SK-N-SH (cell line): ENCODE measurements around the gene CSTB. TPM values are rescaled to one million over a fixed set of nuclear protein-coding genes. Genes with fewer than 3 reads are reported as not detected.
"Not testable (repeated sequence)": the region's sequence is repeated elsewhere in the genome, so short reads cannot be mapped to it uniquely, and the experiment has no call there.

Source experiments
- CTCF ChIA-PET: fragments of 300-600, 350-600 bp; formaldehyde crosslinking; extraction: SDS; loops from one replicate; lab custom pipeline; 2021; lab: Yijun Ruan, JAX
- POLR2A ChIA-PET: fragments of 350-600 bp; sonication (Branson Sonifier 250); formaldehyde crosslinking; extraction: SDS; loops from one replicate; lab custom pipeline; 2020; ENCODE audit warnings: antibody characterized with exemption, inconsistent platforms; lab: Yijun Ruan, JAX
- DNase-seq: peaks from one replicate; pipeline ENCODE4 v3.0.0; 2012
- H2AFZ ChIP-seq: fragments of 200-600 bp; sonication (generic); 2 replicates; pipeline ENCODE4 v1.8.1; 2016; ENCODE audit warnings: antibody characterized with exemption, mild to moderate bottlenecking, low read depth
- H3F3A ChIP-seq: fragments of 200-600 bp; sonication (generic); replicated peaks from 2 replicates; pipeline ENCODE3; 2016; ENCODE audit warnings: antibody characterized with exemption, mild to moderate bottlenecking; ENCODE audit not compliant: insufficient read depth
- H3K27ac ChIP-seq, 2 experiments: fragments of 200-500 bp in 1 of 2; fragments of 200-600 bp in 1 of 2; sonication (Bioruptor generic) in 1 of 2; sonication (generic), shearing (Covaris generic) in 1 of 2; 2 replicates each; pipeline versions ENCODE4 v1.5.1 to v1.6.1; 2014 to 2016; ENCODE audit warnings: low read depth in 2 of 2, inconsistent platforms in 1 of 2, low read length in 1 of 2, mild to moderate bottlenecking in 1 of 2, mixed read lengths in 1 of 2
- H3K27me3 ChIP-seq: fragments of 200-600 bp; sonication (generic), shearing (Covaris generic); 2 replicates; pipeline ENCODE4 v1.6.1; 2016; ENCODE audit warnings: mixed run types; ENCODE audit not compliant: insufficient read depth
- H3K36me3 ChIP-seq, 2 experiments: fragments of 200-500 bp in 1 of 2; fragments of 200-600 bp in 1 of 2; sonication (Bioruptor generic) in 1 of 2; sonication (generic) in 1 of 2; replicated peaks in 1 of 2; 2 replicates each; pipeline versions ENCODE3 to v1.5.1; 2014 to 2016; ENCODE audit warnings: low read length in 1 of 2, mild to moderate bottlenecking in 1 of 2; ENCODE audit not compliant: insufficient read depth in 2 of 2, control insufficient read depth in 1 of 2
- H3K4me1 ChIP-seq, 2 experiments: fragments of 200-500 bp in 1 of 2; fragments of 200-600 bp in 1 of 2; sonication (Bioruptor generic) in 1 of 2; sonication (generic), shearing (Covaris generic) in 1 of 2; 2 replicates each; pipeline versions ENCODE4 v1.5.1 to v1.6.1; 2014 to 2016; ENCODE audit warnings: low read depth in 1 of 2, low read length in 1 of 2, mixed run types in 1 of 2; ENCODE audit not compliant: insufficient read depth in 2 of 2, control insufficient read depth in 1 of 2
- H3K4me2 ChIP-seq: fragments of 200-600 bp; sonication (generic), shearing (Covaris generic); 2 replicates; pipeline ENCODE4 v1.6.1; 2017; ENCODE audit warnings: mixed run types
- H3K4me3 ChIP-seq, 2 experiments: fragments of 200-500 bp in 1 of 2; fragments of 200-600 bp in 1 of 2; sonication (Bioruptor generic) in 1 of 2; sonication (generic), shearing (Covaris generic) in 1 of 2; 2 replicates each; pipeline versions ENCODE4 v1.5.1 to v1.8.1; 2014 to 2016; ENCODE audit warnings: low read depth in 2 of 2, inconsistent platforms in 1 of 2, low read length in 1 of 2, mild to moderate bottlenecking in 1 of 2, mixed read lengths in 1 of 2, moderate library complexity in 1 of 2
- H3K79me2 ChIP-seq: fragments of 200-600 bp; sonication (generic); 2 replicates; pipeline ENCODE4 v1.8.1; 2017; ENCODE audit warnings: mild to moderate bottlenecking; ENCODE audit not compliant: insufficient read depth
- H3K9ac ChIP-seq: fragments of 200-600 bp; sonication (generic); 2 replicates; pipeline ENCODE4 v1.6.1; 2017; ENCODE audit warnings: mixed run types
- H3K9me2 ChIP-seq: fragments of 200-600 bp; sonication (generic); 2 replicates; pipeline ENCODE4 v1.6.1; 2017; ENCODE audit warnings: mixed run types
- H3K9me3 ChIP-seq: fragments of 200-600 bp; sonication (generic); 2 replicates; pipeline ENCODE4 v1.6.1; 2017; ENCODE audit warnings: mixed run types, mild to moderate bottlenecking, moderate library complexity
- H4K20me1 ChIP-seq: fragments of 200-600 bp; sonication (generic); 2 replicates; pipeline ENCODE4 v1.6.1; 2017; ENCODE audit warnings: mild to moderate bottlenecking, mixed run types; ENCODE audit not compliant: insufficient read depth
- FOSL2 ChIP-seq: IDR thresholded peaks from 2 replicates; pipeline ENCODE4 v1.4.0; 2012; ENCODE audit warnings: low read depth, mild to moderate bottlenecking, moderate library complexity, borderline replicate concordance
- MEF2A ChIP-seq: IDR thresholded peaks from 2 replicates; pipeline ENCODE4 v1.4.0; 2012; ENCODE audit warnings: low read depth, borderline replicate concordance
- WGBS: methylation state at CpG from one replicate; pipeline ENCODE4 v1.1.6; 2017; ENCODE audit warnings: low lambda C conversion rate; 5-methylcytosine and 5-hydroxymethylcytosine counted together
- polyA plus RNA-seq, 3 experiments: library from polyadenylated mRNA; depleted of rRNA; stranded (reverse); fragments of >200 nt; gene quantifications; 2 replicates each; pipeline ENCODE4 v1.2.3, GENCODE V29; 2012
- TF ChIP-seq, protein P1 (sequence below): IDR thresholded peaks from 2 replicates; pipeline ENCODE4 v1.6.1; 2012; ENCODE audit warnings: mild to moderate bottlenecking, low read depth, low read length, moderate library complexity
- TF ChIP-seq, protein P2 (sequence below): IDR thresholded peaks from 2 replicates; pipeline ENCODE4 v1.4.0; 2012; ENCODE audit warnings: low read depth, borderline replicate concordance

Gene CSTB
- polyA plus RNA-seq, 1 of the 3 experiments (the other 2 are of a cell fraction) = 101 TPM

DNA sequence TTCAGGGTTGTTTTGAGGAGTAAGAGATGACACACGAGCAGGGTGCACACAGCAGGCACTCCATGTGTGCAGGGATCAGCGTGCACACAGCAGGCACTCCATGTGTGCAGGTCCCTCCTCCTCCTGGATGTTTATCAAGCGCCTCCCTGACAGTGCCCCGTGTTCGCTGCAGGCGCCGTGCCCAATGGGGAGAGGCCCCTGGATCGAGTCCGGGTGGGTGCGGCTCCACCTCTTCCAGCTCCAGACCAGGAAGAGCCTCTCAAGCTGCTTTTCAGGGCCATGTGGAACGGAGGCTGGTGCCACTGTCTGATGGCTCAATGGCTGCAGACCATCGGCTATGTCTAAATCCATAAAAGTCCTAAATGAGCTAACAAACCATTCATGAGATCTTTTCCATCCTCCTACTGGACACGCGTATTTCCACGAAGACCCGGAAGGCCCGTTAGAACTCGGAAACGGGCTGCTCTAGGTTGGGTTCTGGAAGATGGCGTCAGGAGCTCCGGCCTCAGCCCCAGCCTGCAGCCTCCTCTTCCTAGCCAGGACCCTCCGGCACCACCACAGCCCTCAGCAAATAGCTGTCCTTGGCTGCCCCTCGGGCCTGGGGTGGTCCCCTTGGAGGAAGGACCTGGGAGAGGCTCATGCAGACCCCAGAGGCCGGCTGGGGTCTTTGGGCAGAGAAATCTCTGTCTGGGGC is 49.3 kb upstream of the CSTB start (continued):
- TF ChIP-seq, protein P1, sequence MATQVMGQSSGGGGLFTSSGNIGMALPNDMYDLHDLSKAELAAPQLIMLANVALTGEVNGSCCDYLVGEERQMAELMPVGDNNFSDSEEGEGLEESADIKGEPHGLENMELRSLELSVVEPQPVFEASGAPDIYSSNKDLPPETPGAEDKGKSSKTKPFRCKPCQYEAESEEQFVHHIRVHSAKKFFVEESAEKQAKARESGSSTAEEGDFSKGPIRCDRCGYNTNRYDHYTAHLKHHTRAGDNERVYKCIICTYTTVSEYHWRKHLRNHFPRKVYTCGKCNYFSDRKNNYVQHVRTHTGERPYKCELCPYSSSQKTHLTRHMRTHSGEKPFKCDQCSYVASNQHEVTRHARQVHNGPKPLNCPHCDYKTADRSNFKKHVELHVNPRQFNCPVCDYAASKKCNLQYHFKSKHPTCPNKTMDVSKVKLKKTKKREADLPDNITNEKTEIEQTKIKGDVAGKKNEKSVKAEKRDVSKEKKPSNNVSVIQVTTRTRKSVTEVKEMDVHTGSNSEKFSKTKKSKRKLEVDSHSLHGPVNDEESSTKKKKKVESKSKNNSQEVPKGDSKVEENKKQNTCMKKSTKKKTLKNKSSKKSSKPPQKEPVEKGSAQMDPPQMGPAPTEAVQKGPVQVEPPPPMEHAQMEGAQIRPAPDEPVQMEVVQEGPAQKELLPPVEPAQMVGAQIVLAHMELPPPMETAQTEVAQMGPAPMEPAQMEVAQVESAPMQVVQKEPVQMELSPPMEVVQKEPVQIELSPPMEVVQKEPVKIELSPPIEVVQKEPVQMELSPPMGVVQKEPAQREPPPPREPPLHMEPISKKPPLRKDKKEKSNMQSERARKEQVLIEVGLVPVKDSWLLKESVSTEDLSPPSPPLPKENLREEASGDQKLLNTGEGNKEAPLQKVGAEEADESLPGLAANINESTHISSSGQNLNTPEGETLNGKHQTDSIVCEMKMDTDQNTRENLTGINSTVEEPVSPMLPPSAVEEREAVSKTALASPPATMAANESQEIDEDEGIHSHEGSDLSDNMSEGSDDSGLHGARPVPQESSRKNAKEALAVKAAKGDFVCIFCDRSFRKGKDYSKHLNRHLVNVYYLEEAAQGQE = no peak

DNA sequence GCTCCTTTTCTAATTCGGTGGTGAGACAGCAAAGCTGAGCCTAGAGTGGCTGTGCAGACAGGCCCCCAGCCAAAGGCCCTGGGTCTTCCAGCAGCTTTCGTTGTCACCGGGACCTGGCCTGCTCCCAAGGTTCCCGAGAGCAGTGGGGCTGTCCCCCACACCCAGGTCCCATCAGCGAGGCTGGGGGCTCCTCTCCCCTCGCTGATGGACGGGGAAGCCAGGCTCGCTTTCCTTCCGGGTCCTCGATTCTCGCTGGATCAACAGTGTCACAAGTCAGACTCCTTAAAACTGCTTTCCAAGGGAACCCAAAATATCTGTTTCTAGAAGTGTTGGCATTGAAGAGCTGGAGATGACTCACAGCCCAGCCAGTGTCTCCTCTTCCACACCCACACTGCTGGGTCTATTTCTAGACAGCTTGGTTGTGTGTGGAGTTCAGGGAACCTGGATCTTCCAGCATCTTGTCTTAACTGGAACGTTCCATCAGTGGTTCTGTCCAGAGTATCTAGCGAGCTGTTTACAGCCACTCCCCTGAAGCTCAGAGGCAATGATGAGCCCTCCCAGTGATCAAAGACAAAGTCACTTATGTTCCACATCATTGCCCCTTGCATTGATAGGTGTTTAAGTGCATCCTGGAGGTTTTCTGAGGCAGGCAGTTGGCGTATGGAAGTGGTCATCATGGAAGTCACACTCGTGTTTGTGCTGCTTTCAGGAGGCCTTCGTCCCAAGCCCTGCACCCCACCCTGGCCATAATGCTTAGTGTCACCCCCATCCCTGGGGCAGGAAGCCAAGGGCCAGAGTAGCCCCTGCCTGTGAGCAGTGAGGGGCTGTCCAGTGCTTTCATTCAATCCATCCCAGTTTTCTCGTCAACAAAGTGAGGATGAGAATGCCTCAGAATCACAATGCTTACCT is 48.5 kb upstream of the CSTB start:
- Histone ChIP-seq H3K9me3 (no peaks in the 10 kb centered on the region), H3K36me3 (no peaks in the 10 kb centered on the region), H3K4me3 (no peak overlapping the region), H3F3A (no peaks in the 10 kb centered on the region), H3K27ac (no peak overlapping the region), H3K4me2 (no peak overlapping the region), H4K20me1 (no peaks in the 10 kb centered on the region), H3K9ac (no peak overlapping the region), H2AFZ (no peak overlapping the region), H3K27me3 (no peaks in the 10 kb centered on the region), H3K4me1 (peaks cover 0 to 5% of the 10 kb centered on the region in 2 experiments; a peak in 1 of 4 replicates), H3K9me2 (no peaks in the 10 kb centered on the region), H3K79me2 (no peaks in the 10 kb centered on the region)
- peak; percentile 9 for DNase-seq
- TF ChIP-seq FOSL2 (peak; percentile 40; the same call in 1 of the 2 replicates), MEF2A (no peak)
- TF ChIP-seq, protein P2, sequence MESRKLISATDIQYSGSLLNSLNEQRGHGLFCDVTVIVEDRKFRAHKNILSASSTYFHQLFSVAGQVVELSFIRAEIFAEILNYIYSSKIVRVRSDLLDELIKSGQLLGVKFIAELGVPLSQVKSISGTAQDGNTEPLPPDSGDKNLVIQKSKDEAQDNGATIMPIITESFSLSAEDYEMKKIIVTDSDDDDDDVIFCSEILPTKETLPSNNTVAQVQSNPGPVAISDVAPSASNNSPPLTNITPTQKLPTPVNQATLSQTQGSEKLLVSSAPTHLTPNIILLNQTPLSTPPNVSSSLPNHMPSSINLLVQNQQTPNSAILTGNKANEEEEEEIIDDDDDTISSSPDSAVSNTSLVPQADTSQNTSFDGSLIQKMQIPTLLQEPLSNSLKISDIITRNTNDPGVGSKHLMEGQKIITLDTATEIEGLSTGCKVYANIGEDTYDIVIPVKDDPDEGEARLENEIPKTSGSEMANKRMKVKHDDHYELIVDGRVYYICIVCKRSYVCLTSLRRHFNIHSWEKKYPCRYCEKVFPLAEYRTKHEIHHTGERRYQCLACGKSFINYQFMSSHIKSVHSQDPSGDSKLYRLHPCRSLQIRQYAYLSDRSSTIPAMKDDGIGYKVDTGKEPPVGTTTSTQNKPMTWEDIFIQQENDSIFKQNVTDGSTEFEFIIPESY = no peak
- ChIA-PET CTCF (interaction anchor here (1.0 to 2.2 kb wide), 3 partner anchors 14 to 151 kb away, joined by 4 to 10 read pairs (median 4); no protein-coding TSS in a partner anchor), POLR2A (no interaction called here)
- WGBS = 76% methylated on average over 14 of the region's 17 CpGs

DNA sequence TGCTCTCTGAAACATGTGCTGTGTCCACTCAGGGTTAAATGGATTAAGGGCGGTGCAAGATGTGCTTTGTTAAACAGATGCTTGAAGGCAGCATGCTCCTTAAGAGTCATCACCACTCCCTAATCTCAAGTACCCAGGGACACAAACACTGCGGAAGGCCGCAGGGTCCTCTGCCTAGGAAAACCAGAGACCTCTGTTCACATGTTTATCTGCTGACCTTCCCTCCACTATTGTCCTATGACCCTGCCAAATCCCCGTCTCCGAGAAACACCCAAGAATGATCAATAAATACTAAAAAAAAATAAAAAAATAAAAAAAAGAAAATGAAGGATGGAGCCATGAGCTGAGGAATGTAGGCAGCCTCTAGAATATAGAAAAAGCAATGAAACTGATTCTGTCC is 46.6 kb upstream of the CSTB start:
- H3F3A ChIP-seq, H3K4me1 ChIP-seq, H3K27ac ChIP-seq, H3K9me2 ChIP-seq, CTCF ChIA-PET, H3K79me2 ChIP-seq, H3K9me3 ChIP-seq, DNase-seq, H3K27me3 ChIP-seq, H3K4me2 ChIP-seq, H3K36me3 ChIP-seq, H3K9ac ChIP-seq, H4K20me1 ChIP-seq, POLR2A ChIA-PET, H3K4me3 ChIP-seq, H2AFZ ChIP-seq: not testable (repeated sequence)
- 84% methylated on average over 3 of the region's 5 CpGs for WGBS

DNA sequence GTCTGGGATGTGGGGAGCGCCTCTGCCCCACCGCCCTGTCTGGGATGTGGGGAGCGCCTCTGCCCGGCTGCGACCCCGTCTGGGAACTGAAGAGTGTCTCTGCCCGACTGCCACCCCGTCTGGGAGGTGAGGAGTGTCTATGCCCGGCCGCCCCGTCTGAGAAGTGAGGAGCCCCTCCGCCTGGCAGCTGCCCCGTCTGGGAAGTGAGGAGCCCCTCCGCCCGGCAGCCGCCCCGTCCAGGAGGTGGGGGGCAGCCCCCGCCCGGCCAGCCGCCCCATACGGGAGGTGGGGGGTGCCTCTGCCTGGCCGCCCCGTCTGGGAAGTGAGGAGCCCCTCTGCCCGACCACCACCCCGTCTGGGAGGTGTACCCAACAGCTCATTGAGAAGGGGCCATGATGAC is 46.1 kb upstream of the CSTB start:
- H3K27me3 ChIP-seq = not testable (repeated sequence)

More for the DNA sequence above, 46.1 kb upstream of the CSTB start:
- DNase-seq, POLR2A ChIA-PET, H3K9ac ChIP-seq, H3K27ac ChIP-seq, H3K9me2 ChIP-seq, H3F3A ChIP-seq, H4K20me1 ChIP-seq, H3K36me3 ChIP-seq, H3K4me1 ChIP-seq, H3K4me2 ChIP-seq, H3K9me3 ChIP-seq, H3K4me3 ChIP-seq, CTCF ChIA-PET, H3K79me2 ChIP-seq, H2AFZ ChIP-seq: not testable (repeated sequence)
- 79% methylated on average over 17 of the region's 25 CpGs for WGBS
